DND-41 (cell line): ENCODE data around the gene MLYCD.

ENCODE experiments used
- CTCF ChIP-seq: IDR thresholded peaks from 2 replicates; pipeline ENCODE4 v1.5.1; 2012; ENCODE audit warnings: borderline replicate concordance, low read length, moderate library complexity, mild to moderate bottlenecking; ENCODE audit not compliant: poor library complexity, severe bottlenecking; ENCODE audit errors: extremely low read depth
- EZH2 ChIP-seq: IDR thresholded peaks from 3 replicates; pipeline ENCODE4 v1.6.1; 2012; ENCODE audit warnings: borderline replicate concordance, low read depth, mild to moderate bottlenecking, moderate library complexity, low read length, inconsistent platforms; ENCODE audit not compliant: severe bottlenecking

GRCh38 chr16:83923581-83924365 is 24.9 kb downstream of the MLYCD start:
- TF ChIP-seq CTCF (no peak), EZH2 (no peak)
